Activated CD4-positive, alpha-beta T cell treated with anti-CD3 and anti-CD28 coated beads for 4 hours (primary cell): ENCODE results near the gene SCRT2.

ENCODE experiments used
- DNase-seq, 2 donors: peaks; one replicate each; pipeline ENCODE4 v3.0.0-alpha.2; 2020

The SCRT2 gene

DNA sequence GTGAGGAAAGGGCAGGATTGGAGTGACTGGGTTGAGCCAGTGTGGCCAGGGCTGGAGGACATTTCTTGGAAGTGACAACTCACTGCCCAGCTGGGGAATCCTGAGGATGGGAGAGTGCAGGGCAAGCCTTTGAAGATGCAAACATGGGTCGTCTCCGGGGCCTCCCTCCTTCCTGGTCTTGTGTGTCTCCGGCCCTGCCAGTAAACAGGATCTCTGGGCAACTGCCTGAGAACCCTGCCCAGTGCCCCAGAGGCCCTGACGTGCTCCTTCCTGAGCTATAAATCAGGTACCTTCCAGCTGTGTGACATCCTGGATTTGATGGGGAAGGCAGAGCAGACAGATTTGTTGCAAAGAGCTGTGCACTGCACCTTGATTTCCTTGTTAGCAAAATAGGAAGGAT is 52.6 kb downstream of the SCRT2 start:
- DNase-seq: no peak

GRCh38 chr20:622161-622560 is 53.4 kb downstream of the SCRT2 start:
- DNase-seq: no peak

DNA sequence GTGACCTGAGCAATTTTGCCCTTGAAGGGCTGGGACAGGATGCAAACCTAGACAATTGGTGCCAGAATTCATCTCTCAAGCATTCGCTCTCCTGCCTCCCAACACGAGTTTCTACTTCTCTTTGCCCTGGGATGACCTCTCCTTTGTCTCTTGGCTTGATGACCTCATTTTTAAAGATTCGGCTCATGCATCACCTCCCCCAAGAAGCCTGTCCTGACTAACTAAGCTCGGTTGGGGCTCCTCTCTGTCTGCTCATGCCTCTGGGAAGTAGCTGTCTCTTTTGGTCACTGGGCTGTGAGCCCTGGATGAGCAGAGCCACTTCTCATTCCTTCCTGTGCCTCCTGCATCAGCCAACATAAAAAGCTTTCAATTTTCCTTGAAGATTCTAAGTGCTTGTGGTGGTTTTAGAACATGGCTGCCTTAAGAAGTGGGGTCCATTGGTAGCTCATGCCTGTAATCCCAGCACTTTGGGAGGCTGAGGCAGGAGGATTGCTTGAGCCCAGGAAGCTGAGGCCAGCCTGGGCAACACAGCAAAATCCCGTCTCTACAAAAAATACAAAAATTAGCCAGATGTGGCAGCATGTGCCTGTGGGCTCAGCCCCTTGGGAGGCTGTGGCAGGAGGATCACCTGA is 54.4 kb downstream of the SCRT2 start:
- DNase-seq: no peak

GRCh38 chr20:620246-620645 is 55.4 kb downstream of the SCRT2 start:
- DNase-seq: no peak

GRCh38 chr20:618980-619379 is 56.6 kb downstream of the SCRT2 start:
- no peak for DNase-seq

- no peak for DNase-seq
These were observed 57.5 kb downstream of the SCRT2 start for GRCh38 chr20:617934-618690.

GRCh38 chr20:615514-615913 is 60.1 kb downstream of the SCRT2 start:
- DNase-seq: no peak

- DNase-seq: no peak
These were observed 63.8 kb downstream of the SCRT2 start for GRCh38 chr20:611843-612185.
